OCI-LY1 (cell line): Measurements from ENCODE around the gene BSCL2.

Source experiments
- H2AFZ ChIP-seq: fragments of 200-600 bp; sonication (generic), shearing (Covaris generic); 2 replicates; pipeline ENCODE4 v1.6.0; 2014; ENCODE audit warnings: antibody characterized with exemption, mild to moderate bottlenecking, low read length
- H3F3A ChIP-seq: fragments of 200-600 bp; sonication (generic), shearing (Covaris generic); 2 replicates; pipeline ENCODE4 v1.6.0; 2014; ENCODE audit warnings: mild to moderate bottlenecking, antibody characterized with exemption, low read length, moderate library complexity; ENCODE audit not compliant: insufficient read depth
- H3K27ac ChIP-seq: fragments of 200-600 bp; sonication (generic); 2 replicates; pipeline ENCODE4 v1.5.1; 2014; ENCODE audit warnings: low read length, mixed run types, mild to moderate bottlenecking, low read depth; ENCODE audit not compliant: poor library complexity, severe bottlenecking
- H3K27me3 ChIP-seq: fragments of 200-600 bp; sonication (generic); 2 replicates; pipeline ENCODE4 v1.6.0; 2014; ENCODE audit warnings: antibody characterized with exemption, mild to moderate bottlenecking, low read length, moderate library complexity; ENCODE audit not compliant: insufficient read depth
- H3K36me3 ChIP-seq: fragments of 200-600 bp; sonication (generic); 2 replicates; pipeline ENCODE4 v1.6.1; 2014; ENCODE audit warnings: mild to moderate bottlenecking, antibody characterized with exemption, low read length, moderate library complexity, mixed read lengths; ENCODE audit not compliant: insufficient read depth
- H3K4me1 ChIP-seq: fragments of 200-600 bp; sonication (generic); 2 replicates; pipeline ENCODE4 v1.5.1; 2014; ENCODE audit warnings: mild to moderate bottlenecking, low read length, moderate library complexity; ENCODE audit not compliant: insufficient read depth, severe bottlenecking
- H3K4me2 ChIP-seq: fragments of 200-600 bp; sonication (generic), shearing (Covaris generic); 2 replicates; pipeline ENCODE4 v1.6.1; 2014; ENCODE audit warnings: low read length
- H3K4me3 ChIP-seq: fragments of 200-600 bp; sonication (generic); 2 replicates; pipeline ENCODE4 v1.5.1; 2014; ENCODE audit warnings: low read length, low read depth, mild to moderate bottlenecking, mixed read lengths; ENCODE audit not compliant: poor library complexity, severe bottlenecking
- H3K79me2 ChIP-seq: fragments of 200-600 bp; shearing (Covaris generic); 2 replicates; pipeline ENCODE4 v1.6.1; 2016; ENCODE audit warnings: mixed run types, low read length, mixed read lengths; ENCODE audit not compliant: insufficient read depth
- H3K9ac ChIP-seq: fragments of 200-600 bp; sonication (generic), shearing (Covaris generic); 2 replicates; pipeline ENCODE4 v1.6.1; 2014; ENCODE audit warnings: mild to moderate bottlenecking, low read length, mixed read lengths
- H3K9me2 ChIP-seq: fragments of 200-600 bp; sonication (generic), shearing (Covaris generic); 2 replicates; pipeline ENCODE4 v1.6.1; 2014; ENCODE audit warnings: low read depth, mild to moderate bottlenecking, low read length, mixed read lengths
- H3K9me3 ChIP-seq: fragments of 200-600 bp; shearing (Covaris generic); 2 replicates; pipeline ENCODE4 v1.6.1; 2014; ENCODE audit warnings: low read length, mixed read lengths
- H4K20me1 ChIP-seq: fragments of 200-600 bp; sonication (generic), shearing (Covaris generic); 2 replicates; pipeline ENCODE4 v1.6.0; 2016; ENCODE audit warnings: mild to moderate bottlenecking, low read length; ENCODE audit not compliant: insufficient read depth
- EZH2 ChIP-seq: fragments of 200-600 bp; sonication (generic), shearing (Covaris generic); IDR thresholded peaks from 2 replicates; pipeline ENCODE4 v1.8.0; 2017; ENCODE audit warnings: borderline replicate concordance, mixed run types, mild to moderate bottlenecking, antibody characterized with exemption, low read length, moderate library complexity, mixed read lengths
- TF ChIP-seq, protein P1 (sequence below): fragments of 200-600 bp; sonication (generic), shearing (Covaris generic); IDR thresholded peaks from 2 replicates; pipeline ENCODE4 v1.5.1; 2017; ENCODE audit warnings: mild to moderate bottlenecking, antibody characterized with exemption, low read length, moderate library complexity, mixed read lengths

BSCL2 gene

DNA sequence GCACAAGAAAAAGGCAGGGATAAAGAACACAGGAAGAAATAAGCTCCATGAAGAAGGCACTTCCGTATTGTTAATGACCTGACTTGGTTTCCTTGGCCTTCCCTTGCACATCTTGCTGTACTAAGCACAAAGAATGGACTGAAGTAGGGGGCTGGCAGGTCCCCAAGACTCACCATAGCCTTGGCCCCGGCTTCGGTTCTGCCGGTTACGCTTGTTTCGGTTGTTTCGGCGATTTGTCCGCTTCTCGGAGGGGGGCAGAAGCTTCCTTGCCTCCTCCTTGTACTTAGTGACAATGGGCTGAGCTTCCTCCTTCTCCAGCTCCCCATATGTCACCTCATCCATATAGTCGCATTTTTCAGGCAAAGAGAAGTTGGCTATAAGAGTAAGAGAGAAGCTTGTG is 9.6 kb upstream of the BSCL2 start:
- H3K9ac ChIP-seq: no peak overlapping the region
- H3K79me2 ChIP-seq: no peaks in the 10 kb centered on the region
- no peaks in the 10 kb centered on the region for H4K20me1 ChIP-seq
- H3K4me2 ChIP-seq: no peak overlapping the region
- no peak overlapping the region for H3K4me3 ChIP-seq
- H3K9me3 ChIP-seq: no peaks in the 10 kb centered on the region
- no peaks in the 10 kb centered on the region for H3K9me2 ChIP-seq
- peaks cover 95% of the 10 kb centered on the region for H3K36me3 ChIP-seq
- no peak overlapping the region for H3K27ac ChIP-seq
- no peaks in the 10 kb centered on the region for H3K27me3 ChIP-seq
- no peak for TF ChIP-seq EZH2
- TF ChIP-seq, protein P1, sequence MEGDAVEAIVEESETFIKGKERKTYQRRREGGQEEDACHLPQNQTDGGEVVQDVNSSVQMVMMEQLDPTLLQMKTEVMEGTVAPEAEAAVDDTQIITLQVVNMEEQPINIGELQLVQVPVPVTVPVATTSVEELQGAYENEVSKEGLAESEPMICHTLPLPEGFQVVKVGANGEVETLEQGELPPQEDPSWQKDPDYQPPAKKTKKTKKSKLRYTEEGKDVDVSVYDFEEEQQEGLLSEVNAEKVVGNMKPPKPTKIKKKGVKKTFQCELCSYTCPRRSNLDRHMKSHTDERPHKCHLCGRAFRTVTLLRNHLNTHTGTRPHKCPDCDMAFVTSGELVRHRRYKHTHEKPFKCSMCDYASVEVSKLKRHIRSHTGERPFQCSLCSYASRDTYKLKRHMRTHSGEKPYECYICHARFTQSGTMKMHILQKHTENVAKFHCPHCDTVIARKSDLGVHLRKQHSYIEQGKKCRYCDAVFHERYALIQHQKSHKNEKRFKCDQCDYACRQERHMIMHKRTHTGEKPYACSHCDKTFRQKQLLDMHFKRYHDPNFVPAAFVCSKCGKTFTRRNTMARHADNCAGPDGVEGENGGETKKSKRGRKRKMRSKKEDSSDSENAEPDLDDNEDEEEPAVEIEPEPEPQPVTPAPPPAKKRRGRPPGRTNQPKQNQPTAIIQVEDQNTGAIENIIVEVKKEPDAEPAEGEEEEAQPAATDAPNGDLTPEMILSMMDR: no peak
- H3F3A ChIP-seq: 0 out of 2 replicates have a peak, but pooled peaks cover 12% of the 10 kb centered on the region
- no peak overlapping the region for H2AFZ ChIP-seq
- H3K4me1 ChIP-seq: peaks cover 4% of the 10 kb centered on the region

DNA sequence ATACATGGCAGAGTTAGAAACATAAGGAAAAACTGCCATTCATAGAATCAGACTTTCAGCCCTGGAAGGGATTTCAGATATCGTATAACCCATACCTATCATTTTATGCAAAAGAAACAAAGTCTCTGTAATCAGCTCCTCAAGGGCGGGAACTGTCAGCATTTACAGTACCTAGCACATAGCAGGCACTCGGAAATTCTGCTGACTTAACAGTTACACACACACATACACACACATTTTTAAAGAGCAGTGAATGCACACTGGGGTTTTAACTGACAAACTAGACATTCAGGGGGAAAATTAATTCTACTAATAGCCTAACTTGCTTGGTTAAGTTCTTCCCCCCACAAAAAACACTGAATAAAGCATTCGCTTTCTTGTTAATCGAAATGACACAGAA is 9.0 kb upstream of the BSCL2 start:
- Histone ChIP-seq H3K4me3 (no peak overlapping the region), H3K79me2 (no peaks in the 10 kb centered on the region), H3K27ac (no peak overlapping the region), H3F3A (0 out of 2 replicates have a peak, but pooled peaks cover 12% of the 10 kb centered on the region), H3K27me3 (no peaks in the 10 kb centered on the region), H3K9ac (no peak overlapping the region), H3K9me2 (no peaks in the 10 kb centered on the region), H3K9me3 (no peaks in the 10 kb centered on the region), H4K20me1 (no peaks in the 10 kb centered on the region), H2AFZ (no peak overlapping the region), H3K4me1 (peaks cover 4% of the 10 kb centered on the region), H3K36me3 (peaks cover 95% of the 10 kb centered on the region), H3K4me2 (no peak overlapping the region)
- no peak for TF ChIP-seq EZH2
- TF ChIP-seq, protein P1: no peak

DNA sequence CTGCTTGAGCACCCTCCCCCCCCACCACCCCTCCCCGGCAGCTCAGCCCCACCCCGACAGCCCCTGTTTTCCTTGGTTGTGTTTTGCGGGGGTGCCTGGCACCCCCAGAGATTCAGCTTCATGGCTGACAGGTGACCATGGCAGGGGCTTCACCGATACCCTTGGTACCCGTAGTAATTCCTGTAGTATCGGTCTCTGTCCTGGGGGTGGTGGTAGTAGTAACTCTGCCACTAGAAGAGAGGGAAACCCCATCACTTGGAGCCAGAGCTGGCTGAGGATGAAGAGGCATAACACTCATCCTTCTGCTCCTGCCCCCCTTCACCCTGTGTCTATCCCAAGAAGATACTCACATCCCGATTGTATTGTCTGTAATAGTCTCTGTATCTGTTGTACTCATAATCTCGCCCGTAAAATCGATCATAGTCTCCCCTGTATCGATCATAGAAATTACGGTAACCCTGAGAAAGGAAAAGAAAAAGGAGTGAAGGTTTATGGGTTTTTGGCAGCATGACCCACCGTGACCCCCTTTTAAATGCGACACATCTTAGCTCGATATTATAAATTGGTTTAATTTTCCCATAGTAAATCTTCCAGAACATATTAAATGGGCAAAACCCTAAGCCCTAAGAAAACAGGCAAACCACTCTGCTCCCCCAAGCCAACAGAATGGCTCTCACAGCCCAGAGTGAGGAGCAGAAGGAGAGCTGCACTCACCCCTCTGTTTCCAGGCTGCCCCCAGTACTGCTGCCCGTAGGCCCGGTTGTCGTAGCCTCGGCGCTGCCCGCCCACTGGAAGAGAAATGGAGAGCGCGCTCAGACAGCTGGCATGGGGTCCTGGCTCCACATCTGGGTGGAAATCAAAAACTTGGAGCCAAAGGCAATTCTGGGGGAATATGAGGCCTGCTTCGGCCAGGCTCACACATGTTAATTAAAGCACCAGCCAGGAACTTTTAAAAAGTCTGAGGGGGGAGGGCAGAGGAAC is 8.2 kb upstream of the BSCL2 start:
- Histone ChIP-seq H3K36me3 (peaks cover 94% of the 10 kb centered on the region), H3F3A (peaks cover 12% of the 10 kb centered on the region; the same call in 1 of the 2 replicates), H3K27ac (no peak overlapping the region), H3K9me3 (no peaks in the 10 kb centered on the region), H3K9ac (no peak overlapping the region), H2AFZ (no peak overlapping the region), H3K4me2 (no peak overlapping the region), H3K9me2 (no peaks in the 10 kb centered on the region), H4K20me1 (no peaks in the 10 kb centered on the region), H3K4me1 (peaks cover 5% of the 10 kb centered on the region), H3K79me2 (no peaks in the 10 kb centered on the region), H3K4me3 (no peak overlapping the region), H3K27me3 (no peaks in the 10 kb centered on the region)
- TF ChIP-seq, protein P1: no peak
- no peak for TF ChIP-seq EZH2
